ENCODE data around the gene NUP205.

The NUP205 gene

DNA sequence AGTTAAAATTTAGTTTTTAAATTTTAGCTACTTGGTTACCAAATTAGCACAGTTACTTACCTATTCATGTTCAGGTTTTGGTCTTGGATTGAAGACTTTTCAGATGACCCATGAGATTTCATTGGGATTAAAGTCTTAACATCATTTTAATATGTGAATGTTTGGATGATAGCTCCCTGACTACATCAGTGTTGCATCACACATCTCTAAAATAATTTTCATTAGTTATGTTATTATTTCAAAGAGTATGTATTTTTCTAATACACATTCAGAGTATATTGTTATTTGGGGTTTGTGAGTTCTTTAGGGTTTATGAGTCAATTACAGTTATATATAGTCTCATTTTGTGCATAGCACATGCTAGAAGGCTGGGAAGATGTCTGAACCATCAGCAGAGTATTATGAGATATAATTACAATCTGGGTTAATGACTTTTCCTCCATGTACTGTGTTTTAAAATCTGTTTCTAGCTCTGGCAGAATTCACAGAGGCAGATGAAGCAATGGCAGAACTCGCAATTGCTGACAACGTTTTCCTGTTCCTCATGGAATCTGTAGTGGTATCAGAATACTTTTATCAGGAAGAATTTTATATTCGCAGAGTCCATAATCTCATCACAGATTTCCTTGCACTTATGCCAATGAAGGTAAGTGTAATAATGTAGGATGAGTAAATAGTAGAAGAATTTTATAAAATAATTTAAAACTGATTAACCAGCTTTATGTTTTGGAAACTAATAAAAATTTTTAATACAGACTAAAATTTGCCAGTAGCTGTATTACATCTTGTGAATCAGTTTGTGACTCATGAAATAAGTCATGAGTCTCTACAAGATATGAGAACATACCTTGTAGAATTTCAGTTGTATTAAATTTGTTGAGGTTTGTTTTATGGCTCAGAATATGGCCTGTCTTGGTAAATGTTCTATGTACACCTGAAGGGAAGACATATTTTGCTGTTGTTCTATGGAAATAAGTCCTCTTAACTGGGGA lies 26.9 kb downstream of the NUP205 start:
- H3K27ac ChIP-seq (ENCODE audit: low read length) = no peak overlapping the region
- H4K20me1 ChIP-seq (ENCODE audit: insufficient read depth, low read length) = no peaks in the 10 kb centered on the region
- no peak overlapping the region for H3K9ac ChIP-seq (ENCODE audit: low read length)
- no peak overlapping the region for H2AFZ ChIP-seq (ENCODE audit: low read depth, low read length)
- H3K9me3 ChIP-seq (ENCODE audit: insufficient read depth, low read length) = no peaks in the 10 kb centered on the region
- no peaks in the 10 kb centered on the region for H3K4me1 ChIP-seq (ENCODE audit: low read length)
- H3K4me2 ChIP-seq (ENCODE audit: low read length) = no peak overlapping the region
- no peak for TF ChIP-seq EZH2phosphoT487 (IDR thresholded peaks at IDR 0.05; ENCODE audit: low read depth)
- no peak for TF ChIP-seq CTCF (IDR thresholded peaks at IDR 0.05; ENCODE audit: low read depth, low read length)
- no peaks in the 10 kb centered on the region for H3K27me3 ChIP-seq (ENCODE audit: low read depth, low read length)
- no peak overlapping the region for H3K4me3 ChIP-seq (ENCODE audit: low read length)
- peaks cover 49% of the 10 kb centered on the region for H3K36me3 ChIP-seq (replicated peaks; ENCODE audit: low read depth, low read length)
- no peaks in the 10 kb centered on the region for H3K79me2 ChIP-seq (ENCODE audit: low read length)

DNA sequence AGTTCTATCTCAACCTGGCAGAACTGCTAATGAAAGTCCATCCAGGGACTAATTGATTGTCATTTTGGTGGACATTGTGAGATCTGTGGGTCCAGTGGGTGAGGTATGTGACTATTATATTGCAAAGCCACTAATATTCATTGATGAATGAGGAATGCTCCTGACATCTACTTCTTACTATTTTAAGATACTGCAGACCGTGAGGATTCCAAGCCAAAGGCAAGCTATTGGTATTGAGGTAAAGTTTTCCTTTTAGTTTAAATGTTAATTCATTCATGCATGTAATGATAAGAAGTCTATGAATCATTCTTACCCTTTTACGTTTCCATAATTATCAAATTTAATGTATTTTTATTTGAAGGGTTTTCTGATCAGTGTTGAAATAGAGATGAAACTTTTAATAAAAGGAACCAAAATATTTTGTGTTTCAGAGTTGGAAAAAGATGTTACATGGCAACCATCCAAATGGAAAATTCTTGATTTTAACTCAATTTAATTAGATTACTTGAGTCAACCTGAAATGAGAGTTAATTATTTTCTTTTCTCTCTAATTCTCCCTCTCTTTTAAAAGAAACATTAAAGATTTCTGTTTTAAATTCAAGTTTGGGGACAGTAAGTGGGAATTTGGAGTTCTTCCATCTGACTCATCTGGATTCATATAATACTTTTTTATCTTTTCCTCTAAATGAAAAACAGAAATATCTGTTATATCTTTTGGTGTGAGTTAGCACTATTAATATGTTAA lies 39.6 kb downstream of the NUP205 start:
- TF ChIP-seq EZH2phosphoT487 (IDR thresholded peaks at IDR 0.05; ENCODE audit: low read depth) = no peak
- TF ChIP-seq CTCF (IDR thresholded peaks at IDR 0.05; ENCODE audit: low read depth, low read length) = no peak
- H3K4me1 ChIP-seq (ENCODE audit: low read length) = no peaks in the 10 kb centered on the region
- peaks cover 61% of the 10 kb centered on the region for H3K36me3 ChIP-seq (replicated peaks; ENCODE audit: low read depth, low read length)
- no peaks in the 10 kb centered on the region for H3K27me3 ChIP-seq (ENCODE audit: low read depth, low read length)
- no peaks in the 10 kb centered on the region for H4K20me1 ChIP-seq (ENCODE audit: insufficient read depth, low read length)
- H3K9ac ChIP-seq (ENCODE audit: low read length) = no peak overlapping the region
- H3K27ac ChIP-seq (ENCODE audit: low read length) = no peak overlapping the region
- no peaks in the 10 kb centered on the region for H3K79me2 ChIP-seq (ENCODE audit: low read length)
- H3K4me3 ChIP-seq (ENCODE audit: low read length) = no peak overlapping the region
- H3K4me2 ChIP-seq (ENCODE audit: low read length) = no peak overlapping the region
- no peak overlapping the region for H2AFZ ChIP-seq (ENCODE audit: low read depth, low read length)
- H3K9me3 ChIP-seq (ENCODE audit: insufficient read depth, low read length) = no peaks in the 10 kb centered on the region

DNA sequence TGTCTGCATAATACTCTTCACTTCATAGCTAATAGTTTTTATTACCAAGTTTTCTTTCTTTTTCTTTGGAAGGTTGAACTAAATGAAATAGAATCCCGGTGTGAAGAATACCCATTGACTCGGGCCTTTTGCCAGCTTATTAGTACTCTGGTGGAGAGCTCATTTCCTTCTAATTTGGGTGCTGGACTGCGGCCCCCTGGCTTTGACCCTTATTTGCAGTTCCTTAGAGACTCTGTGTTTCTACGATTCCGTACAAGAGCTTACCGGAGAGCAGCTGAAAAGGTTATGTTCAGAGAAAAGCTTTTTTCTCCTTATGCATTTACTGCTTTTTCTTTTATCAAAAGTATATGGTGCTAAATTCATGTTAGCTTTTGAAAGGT lies 40.2 kb downstream of the NUP205 start:
- H3K36me3 ChIP-seq (replicated peaks; ENCODE audit: low read depth, low read length) = peaks cover 64% of the 10 kb centered on the region
- no peak overlapping the region for H2AFZ ChIP-seq (ENCODE audit: low read depth, low read length)
- no peaks in the 10 kb centered on the region for H3K9me3 ChIP-seq (ENCODE audit: insufficient read depth, low read length)
- no peak overlapping the region for H3K4me2 ChIP-seq (ENCODE audit: low read length)
- no peak overlapping the region for H3K4me3 ChIP-seq (ENCODE audit: low read length)
- H3K27me3 ChIP-seq (ENCODE audit: low read depth, low read length) = no peaks in the 10 kb centered on the region
- no peak overlapping the region for H3K27ac ChIP-seq (ENCODE audit: low read length)
- no peaks in the 10 kb centered on the region for H4K20me1 ChIP-seq (ENCODE audit: insufficient read depth, low read length)
- TF ChIP-seq EZH2phosphoT487 (IDR thresholded peaks at IDR 0.05; ENCODE audit: low read depth) (no peak), CTCF (IDR thresholded peaks at IDR 0.05; ENCODE audit: low read depth, low read length) (no peak)
- H3K4me1 ChIP-seq (ENCODE audit: low read length) = no peaks in the 10 kb centered on the region
- H3K79me2 ChIP-seq (ENCODE audit: low read length) = no peaks in the 10 kb centered on the region
- no peak overlapping the region for H3K9ac ChIP-seq (ENCODE audit: low read length)

DNA sequence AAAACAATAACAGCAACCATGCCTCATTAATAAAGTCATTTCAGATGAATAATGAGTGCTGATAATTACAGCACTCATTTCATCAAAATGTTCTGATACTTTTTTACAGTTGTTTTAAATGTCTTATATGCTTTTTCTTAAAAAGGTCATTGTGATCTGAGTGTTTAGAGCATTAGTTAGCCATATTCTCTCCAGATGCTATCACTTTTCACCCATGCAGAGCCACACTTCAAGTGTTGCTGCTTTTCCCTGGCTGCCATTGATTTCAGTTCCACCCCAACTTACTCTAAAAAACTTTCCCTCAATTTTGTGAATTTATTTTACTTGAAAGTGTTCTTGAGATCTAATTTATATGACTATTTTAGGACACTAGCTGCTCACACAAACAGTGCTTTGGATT lies 41.8 kb downstream of the NUP205 start:
- TF ChIP-seq CTCF (IDR thresholded peaks at IDR 0.05; ENCODE audit: low read depth, low read length) (no peak), EZH2phosphoT487 (IDR thresholded peaks at IDR 0.05; ENCODE audit: low read depth) (no peak)
- Histone ChIP-seq H3K4me2 (ENCODE audit: low read length) (no peak overlapping the region), H3K4me3 (ENCODE audit: low read length) (no peak overlapping the region), H3K27ac (ENCODE audit: low read length) (no peak overlapping the region), H3K27me3 (ENCODE audit: low read depth, low read length) (no peaks in the 10 kb centered on the region), H4K20me1 (ENCODE audit: insufficient read depth, low read length) (no peaks in the 10 kb centered on the region), H3K9me3 (ENCODE audit: insufficient read depth, low read length) (no peaks in the 10 kb centered on the region), H3K9ac (ENCODE audit: low read length) (no peak overlapping the region), H2AFZ (ENCODE audit: low read depth, low read length) (no peak overlapping the region), H3K4me1 (ENCODE audit: low read length) (no peaks in the 10 kb centered on the region), H3K36me3 (replicated peaks; ENCODE audit: low read depth, low read length) (peaks cover 58% of the 10 kb centered on the region), H3K79me2 (ENCODE audit: low read length) (no peaks in the 10 kb centered on the region)
